Keratinocyte (primary cell): ENCODE results near the gene HSPG2.

Source experiments
- CTCF ChIP-seq, 3 experiments: IDR thresholded peaks in 1 of 3; conservative IDR thresholded peaks in 1 of 3; optimal IDR thresholded peaks in 1 of 3; 2 replicates in 2 of 3; 3 replicates in 1 of 3; pipeline versions ENCODE3 to v1.5.1; 2011; ENCODE audit warnings: low read length in 3 of 3, mild to moderate bottlenecking in 3 of 3, moderate library complexity in 2 of 3, control low read depth in 1 of 3, inconsistent platforms in 1 of 3; ENCODE audit not compliant: insufficient read depth in 2 of 3; ENCODE audit errors: extremely low read depth in 1 of 3
- EZH2 ChIP-seq: IDR thresholded peaks from one replicate; pipeline ENCODE4 v1.6.1; 2012; ENCODE audit warnings: inconsistent platforms, mild to moderate bottlenecking, low read length, moderate library complexity

- no peak for TF ChIP-seq CTCF (optimal IDR thresholded peaks at IDR 0.05 in 1 of 3, IDR thresholded peaks at IDR 0.05 in 1 of 3, conservative IDR thresholded peaks at IDR 0.05 in 1 of 3; ENCODE audit: extremely low read depth in 1 of 3, insufficient read depth in 2 of 3, low read length in 3 of 3)
- no peak for TF ChIP-seq EZH2
These were observed 37.8 kb downstream of the HSPG2 start for GRCh38 chr1:21899267-21899810.
